GM12892 (cell line): Measurements from ENCODE around the gene HABP4.

Experiments
- DNase-seq: peaks from one replicate; pipeline ENCODE4 v3.0.0; 2011; ENCODE audit not compliant: insufficient read length
- FAIRE-seq: peaks from 2 replicates; lab custom pipeline; 2011; peaks lifted over from hg19 to GRCh38; lab: Jason Lieb, UNC
- POLR2A ChIP-seq: IDR thresholded peaks from 2 replicates; pipeline ENCODE4 v1.6.1; 2011; ENCODE audit warnings: low read depth, low read length, control low read depth
- POLR2AphosphoS5 ChIP-seq: IDR thresholded peaks from 2 replicates; pipeline ENCODE4 v1.6.1; 2011; ENCODE audit warnings: low read depth, low read length, control low read depth
- TAF1 ChIP-seq: IDR thresholded peaks from 2 replicates; pipeline ENCODE4 v1.6.1; 2011; ENCODE audit warnings: low read depth, mild to moderate bottlenecking, control low read depth, low read length, borderline replicate concordance

Gene HABP4

GRCh38 chr9:96459268-96460007, 9.5 kb downstream of the HABP4 start:
- DNase-seq (no peak), FAIRE-seq (no peak)
- no peak for TF ChIP-seq TAF1

- TF ChIP-seq POLR2A: no peak
- no peak for FAIRE-seq
- DNase-seq: no peak
Observed at GRCh38 chr9:96460470-96460869, 10.5 kb downstream of the HABP4 start.

- FAIRE-seq: no peak
Observed at GRCh38 chr9:96460882-96461281, 10.9 kb downstream of the HABP4 start.

GRCh38 chr9:96461336-96461735, 11.4 kb downstream of the HABP4 start:
- no peak for TF ChIP-seq TAF1
- no peak for DNase-seq
- FAIRE-seq: no peak

More at GRCh38 chr9:96460882-96461281, 10.9 kb downstream of the HABP4 start:
- TF ChIP-seq POLR2A (no peak), POLR2AphosphoS5 (no peak), TAF1 (no peak)
- no peak for DNase-seq

- FAIRE-seq: no peak
- no peak for DNase-seq
- no peak for TF ChIP-seq POLR2AphosphoS5
- no peak for TF ChIP-seq TAF1
Observed at GRCh38 chr9:96462541-96462940, 12.6 kb downstream of the HABP4 start.

GRCh38 chr9:96464426-96464825, 14.5 kb downstream of the HABP4 start:
- TF ChIP-seq POLR2AphosphoS5: no peak
- TF ChIP-seq TAF1: no peak
- TF ChIP-seq POLR2A: no peak
- FAIRE-seq (no peak), DNase-seq (no peak)

GRCh38 chr9:96467784-96468183, 17.8 kb downstream of the HABP4 start:
- DNase-seq (no peak), FAIRE-seq (no peak)
- TF ChIP-seq TAF1 (no peak), POLR2AphosphoS5 (no peak), POLR2A (no peak)

- TF ChIP-seq POLR2AphosphoS5 (no peak), POLR2A (no peak), TAF1 (no peak)
- FAIRE-seq (no peak), DNase-seq (no peak)
Observed at GRCh38 chr9:96476013-96476412, 26.0 kb downstream of the HABP4 start.

GRCh38 chr9:96476591-96476990, 26.6 kb downstream of the HABP4 start:
- no peak for DNase-seq
- no peak for TF ChIP-seq POLR2AphosphoS5
- no peak for FAIRE-seq

- no peak for DNase-seq
- FAIRE-seq: no peak
- TF ChIP-seq TAF1 (no peak), POLR2AphosphoS5 (no peak), POLR2A (no peak)
Observed at GRCh38 chr9:96478829-96479371, 28.9 kb downstream of the HABP4 start.

- TF ChIP-seq POLR2A (no peak), POLR2AphosphoS5 (no peak), TAF1 (no peak)
- FAIRE-seq: no peak
Observed at GRCh38 chr9:96480736-96481135, 30.8 kb downstream of the HABP4 start.

GRCh38 chr9:96482476-96482875, 32.5 kb downstream of the HABP4 start:
- DNase-seq (no peak), FAIRE-seq (no peak)
- TF ChIP-seq POLR2AphosphoS5 (no peak), POLR2A (no peak), TAF1 (no peak)

More at GRCh38 chr9:96480736-96481135, 30.8 kb downstream of the HABP4 start:
- no peak for DNase-seq

- no peak for FAIRE-seq
- DNase-seq: no peak
- TF ChIP-seq POLR2AphosphoS5 (no peak), TAF1 (no peak), POLR2A (no peak)
Observed at GRCh38 chr9:96483197-96483596, 33.2 kb downstream of the HABP4 start.
